ENCODE data around the gene FAM222A. TPM values are rescaled to one million over a fixed set of nuclear protein-coding genes. Genes with fewer than 3 reads are reported as not detected.

The FAM222A gene
- total RNA-seq, 1 experiment from 2014 or later, result 1.6 TPM

DNA sequence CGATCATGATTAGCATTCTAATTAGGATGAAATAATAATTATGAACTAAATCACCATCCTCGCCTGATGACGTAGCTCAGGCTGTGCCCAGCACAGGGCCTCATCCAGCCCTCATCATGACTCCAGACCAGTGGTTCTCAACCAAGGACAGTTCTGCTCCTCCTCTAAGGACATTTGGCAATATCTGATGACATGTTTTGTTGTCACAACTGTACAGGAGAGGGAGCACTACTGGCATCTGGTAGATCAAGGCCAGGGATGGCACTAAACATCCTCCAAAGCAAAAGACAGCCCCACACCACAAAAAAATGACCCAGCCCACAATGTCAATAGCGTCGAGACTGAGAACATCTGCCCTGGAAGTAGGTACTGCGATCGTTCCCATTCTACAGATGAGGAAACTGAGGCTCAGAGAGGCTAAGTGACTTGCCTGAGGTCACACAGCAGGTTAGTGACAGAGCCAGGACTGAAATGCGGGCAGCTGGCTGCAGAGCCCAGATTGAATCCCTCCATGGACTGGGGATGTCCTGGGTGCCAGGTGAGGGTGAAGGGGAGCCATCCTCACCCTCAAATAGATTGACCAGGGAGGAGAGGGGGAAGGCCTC, 104.1 kb downstream of the FAM222A start (continued):
- TF ChIP-seq, protein P1, sequence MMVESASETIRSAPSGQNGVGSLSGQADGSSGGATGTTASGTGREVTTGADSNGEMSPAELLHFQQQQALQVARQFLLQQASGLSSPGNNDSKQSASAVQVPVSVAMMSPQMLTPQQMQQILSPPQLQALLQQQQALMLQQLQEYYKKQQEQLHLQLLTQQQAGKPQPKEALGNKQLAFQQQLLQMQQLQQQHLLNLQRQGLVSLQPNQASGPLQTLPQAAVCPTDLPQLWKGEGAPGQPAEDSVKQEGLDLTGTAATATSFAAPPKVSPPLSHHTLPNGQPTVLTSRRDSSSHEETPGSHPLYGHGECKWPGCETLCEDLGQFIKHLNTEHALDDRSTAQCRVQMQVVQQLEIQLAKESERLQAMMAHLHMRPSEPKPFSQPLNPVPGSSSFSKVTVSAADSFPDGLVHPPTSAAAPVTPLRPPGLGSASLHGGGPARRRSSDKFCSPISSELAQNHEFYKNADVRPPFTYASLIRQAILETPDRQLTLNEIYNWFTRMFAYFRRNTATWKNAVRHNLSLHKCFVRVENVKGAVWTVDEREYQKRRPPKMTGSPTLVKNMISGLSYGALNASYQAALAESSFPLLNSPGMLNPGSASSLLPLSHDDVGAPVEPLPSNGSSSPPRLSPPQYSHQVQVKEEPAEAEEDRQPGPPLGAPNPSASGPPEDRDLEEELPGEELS (CRISPR knock-in tag; IDR thresholded peaks at IDR 0.05), result no peak
- TF ChIP-seq, protein P2, sequence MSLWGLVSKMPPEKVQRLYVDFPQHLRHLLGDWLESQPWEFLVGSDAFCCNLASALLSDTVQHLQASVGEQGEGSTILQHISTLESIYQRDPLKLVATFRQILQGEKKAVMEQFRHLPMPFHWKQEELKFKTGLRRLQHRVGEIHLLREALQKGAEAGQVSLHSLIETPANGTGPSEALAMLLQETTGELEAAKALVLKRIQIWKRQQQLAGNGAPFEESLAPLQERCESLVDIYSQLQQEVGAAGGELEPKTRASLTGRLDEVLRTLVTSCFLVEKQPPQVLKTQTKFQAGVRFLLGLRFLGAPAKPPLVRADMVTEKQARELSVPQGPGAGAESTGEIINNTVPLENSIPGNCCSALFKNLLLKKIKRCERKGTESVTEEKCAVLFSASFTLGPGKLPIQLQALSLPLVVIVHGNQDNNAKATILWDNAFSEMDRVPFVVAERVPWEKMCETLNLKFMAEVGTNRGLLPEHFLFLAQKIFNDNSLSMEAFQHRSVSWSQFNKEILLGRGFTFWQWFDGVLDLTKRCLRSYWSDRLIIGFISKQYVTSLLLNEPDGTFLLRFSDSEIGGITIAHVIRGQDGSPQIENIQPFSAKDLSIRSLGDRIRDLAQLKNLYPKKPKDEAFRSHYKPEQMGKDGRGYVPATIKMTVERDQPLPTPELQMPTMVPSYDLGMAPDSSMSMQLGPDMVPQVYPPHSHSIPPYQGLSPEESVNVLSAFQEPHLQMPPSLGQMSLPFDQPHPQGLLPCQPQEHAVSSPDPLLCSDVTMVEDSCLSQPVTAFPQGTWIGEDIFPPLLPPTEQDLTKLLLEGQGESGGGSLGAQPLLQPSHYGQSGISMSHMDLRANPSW (CRISPR knock-in tag; conservative IDR thresholded peaks at IDR 0.05; ENCODE audit: low read depth), result no peak

DNA sequence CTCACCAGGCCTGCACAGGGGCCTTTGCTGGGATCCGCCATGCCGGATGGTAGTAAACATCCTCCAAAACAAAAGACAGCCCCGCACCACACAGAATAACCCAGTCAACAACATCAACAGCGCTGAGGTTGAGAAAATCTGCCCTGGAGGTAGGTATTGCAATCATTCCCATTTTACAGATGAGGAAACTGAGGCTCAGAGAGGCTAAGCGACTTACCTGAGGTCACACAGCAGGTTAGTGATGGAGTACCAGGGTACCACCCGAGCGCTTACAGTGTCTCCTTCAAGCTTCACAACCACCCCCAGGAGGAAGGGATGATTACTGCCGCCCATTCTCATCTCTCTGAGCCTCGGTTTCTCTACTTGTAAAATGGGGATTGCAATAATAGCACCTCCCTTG, 104.6 kb downstream of the FAM222A start:
- Mint-ChIP-seq H3K36me3 (no peaks in the 10 kb centered on the region), H3K9me3 (no peaks in the 10 kb centered on the region), H3K27me3 (ENCODE audit: low read depth) (no peaks in the 10 kb centered on the region), H3K4me1 (peaks cover 11% of the 10 kb centered on the region), H3K27ac (no peak overlapping the region), H3K4me3 (no peak overlapping the region)
- ChIA-PET POLR2A (no interaction called here), CTCF (no interaction called here)
- no peak for TF ChIP-seq JUN (CRISPR knock-in tag; IDR thresholded peaks at IDR 0.05)
- TF ChIP-seq TEAD4 (CRISPR knock-in tag; IDR thresholded peaks at IDR 0.05), result no peak
- TF ChIP-seq, protein P3, sequence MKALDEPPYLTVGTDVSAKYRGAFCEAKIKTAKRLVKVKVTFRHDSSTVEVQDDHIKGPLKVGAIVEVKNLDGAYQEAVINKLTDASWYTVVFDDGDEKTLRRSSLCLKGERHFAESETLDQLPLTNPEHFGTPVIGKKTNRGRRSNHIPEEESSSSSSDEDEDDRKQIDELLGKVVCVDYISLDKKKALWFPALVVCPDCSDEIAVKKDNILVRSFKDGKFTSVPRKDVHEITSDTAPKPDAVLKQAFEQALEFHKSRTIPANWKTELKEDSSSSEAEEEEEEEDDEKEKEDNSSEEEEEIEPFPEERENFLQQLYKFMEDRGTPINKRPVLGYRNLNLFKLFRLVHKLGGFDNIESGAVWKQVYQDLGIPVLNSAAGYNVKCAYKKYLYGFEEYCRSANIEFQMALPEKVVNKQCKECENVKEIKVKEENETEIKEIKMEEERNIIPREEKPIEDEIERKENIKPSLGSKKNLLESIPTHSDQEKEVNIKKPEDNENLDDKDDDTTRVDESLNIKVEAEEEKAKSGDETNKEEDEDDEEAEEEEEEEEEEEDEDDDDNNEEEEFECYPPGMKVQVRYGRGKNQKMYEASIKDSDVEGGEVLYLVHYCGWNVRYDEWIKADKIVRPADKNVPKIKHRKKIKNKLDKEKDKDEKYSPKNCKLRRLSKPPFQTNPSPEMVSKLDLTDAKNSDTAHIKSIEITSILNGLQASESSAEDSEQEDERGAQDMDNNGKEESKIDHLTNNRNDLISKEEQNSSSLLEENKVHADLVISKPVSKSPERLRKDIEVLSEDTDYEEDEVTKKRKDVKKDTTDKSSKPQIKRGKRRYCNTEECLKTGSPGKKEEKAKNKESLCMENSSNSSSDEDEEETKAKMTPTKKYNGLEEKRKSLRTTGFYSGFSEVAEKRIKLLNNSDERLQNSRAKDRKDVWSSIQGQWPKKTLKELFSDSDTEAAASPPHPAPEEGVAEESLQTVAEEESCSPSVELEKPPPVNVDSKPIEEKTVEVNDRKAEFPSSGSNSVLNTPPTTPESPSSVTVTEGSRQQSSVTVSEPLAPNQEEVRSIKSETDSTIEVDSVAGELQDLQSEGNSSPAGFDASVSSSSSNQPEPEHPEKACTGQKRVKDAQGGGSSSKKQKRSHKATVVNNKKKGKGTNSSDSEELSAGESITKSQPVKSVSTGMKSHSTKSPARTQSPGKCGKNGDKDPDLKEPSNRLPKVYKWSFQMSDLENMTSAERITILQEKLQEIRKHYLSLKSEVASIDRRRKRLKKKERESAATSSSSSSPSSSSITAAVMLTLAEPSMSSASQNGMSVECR (CRISPR knock-in tag; IDR thresholded peaks at IDR 0.05; ENCODE audit: borderline replicate concordance), result no peak
- TF ChIP-seq, protein P4, sequence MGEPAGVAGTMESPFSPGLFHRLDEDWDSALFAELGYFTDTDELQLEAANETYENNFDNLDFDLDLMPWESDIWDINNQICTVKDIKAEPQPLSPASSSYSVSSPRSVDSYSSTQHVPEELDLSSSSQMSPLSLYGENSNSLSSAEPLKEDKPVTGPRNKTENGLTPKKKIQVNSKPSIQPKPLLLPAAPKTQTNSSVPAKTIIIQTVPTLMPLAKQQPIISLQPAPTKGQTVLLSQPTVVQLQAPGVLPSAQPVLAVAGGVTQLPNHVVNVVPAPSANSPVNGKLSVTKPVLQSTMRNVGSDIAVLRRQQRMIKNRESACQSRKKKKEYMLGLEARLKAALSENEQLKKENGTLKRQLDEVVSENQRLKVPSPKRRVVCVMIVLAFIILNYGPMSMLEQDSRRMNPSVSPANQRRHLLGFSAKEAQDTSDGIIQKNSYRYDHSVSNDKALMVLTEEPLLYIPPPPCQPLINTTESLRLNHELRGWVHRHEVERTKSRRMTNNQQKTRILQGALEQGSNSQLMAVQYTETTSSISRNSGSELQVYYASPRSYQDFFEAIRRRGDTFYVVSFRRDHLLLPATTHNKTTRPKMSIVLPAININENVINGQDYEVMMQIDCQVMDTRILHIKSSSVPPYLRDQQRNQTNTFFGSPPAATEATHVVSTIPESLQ (CRISPR knock-in tag; IDR thresholded peaks at IDR 0.05), result no peak
- DNase-seq (ENCODE audit: low spot score), result no peak
- no peak for ATAC-seq

DNA sequence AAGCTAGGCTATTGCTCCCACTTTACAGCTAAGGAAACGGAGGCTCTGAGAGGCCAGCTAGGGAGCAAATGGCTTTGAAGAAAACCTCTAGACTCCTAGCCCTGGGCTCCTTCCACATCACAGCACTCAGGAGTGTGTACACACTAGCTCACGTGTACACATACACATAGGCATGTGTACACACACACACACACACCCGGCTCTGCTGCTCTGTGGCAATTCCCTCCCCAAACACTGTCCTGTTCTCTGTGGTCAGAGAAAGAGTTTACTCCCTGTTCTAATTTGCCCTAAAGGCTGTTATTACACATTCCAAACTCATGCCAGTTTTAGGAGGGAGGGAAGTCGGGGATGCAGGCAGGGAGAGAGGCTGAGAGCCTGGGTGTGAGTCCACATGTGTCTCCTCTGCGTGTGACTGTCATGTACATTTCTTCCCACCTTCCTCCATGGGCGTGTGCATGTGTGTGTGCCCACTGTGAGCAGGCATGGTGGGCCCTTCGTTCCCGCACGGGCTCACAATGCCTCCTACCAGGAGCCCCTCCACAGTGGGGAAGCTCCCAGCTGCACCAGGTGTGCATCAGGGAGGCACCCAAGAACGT, 105.4 kb downstream of the FAM222A start:
- Mint-ChIP-seq H3K36me3 (no peaks in the 10 kb centered on the region), H3K4me1 (peaks cover 11% of the 10 kb centered on the region), H3K27me3 (ENCODE audit: low read depth) (no peaks in the 10 kb centered on the region), H3K9me3 (no peaks in the 10 kb centered on the region), H3K27ac (no peak overlapping the region), H3K4me3 (no peak overlapping the region)
- no peak for DNase-seq (ENCODE audit: low spot score)
- ChIA-PET CTCF (no interaction called here), POLR2A (no interaction called here)
- ATAC-seq, result no peak
- TF ChIP-seq, protein P5, sequence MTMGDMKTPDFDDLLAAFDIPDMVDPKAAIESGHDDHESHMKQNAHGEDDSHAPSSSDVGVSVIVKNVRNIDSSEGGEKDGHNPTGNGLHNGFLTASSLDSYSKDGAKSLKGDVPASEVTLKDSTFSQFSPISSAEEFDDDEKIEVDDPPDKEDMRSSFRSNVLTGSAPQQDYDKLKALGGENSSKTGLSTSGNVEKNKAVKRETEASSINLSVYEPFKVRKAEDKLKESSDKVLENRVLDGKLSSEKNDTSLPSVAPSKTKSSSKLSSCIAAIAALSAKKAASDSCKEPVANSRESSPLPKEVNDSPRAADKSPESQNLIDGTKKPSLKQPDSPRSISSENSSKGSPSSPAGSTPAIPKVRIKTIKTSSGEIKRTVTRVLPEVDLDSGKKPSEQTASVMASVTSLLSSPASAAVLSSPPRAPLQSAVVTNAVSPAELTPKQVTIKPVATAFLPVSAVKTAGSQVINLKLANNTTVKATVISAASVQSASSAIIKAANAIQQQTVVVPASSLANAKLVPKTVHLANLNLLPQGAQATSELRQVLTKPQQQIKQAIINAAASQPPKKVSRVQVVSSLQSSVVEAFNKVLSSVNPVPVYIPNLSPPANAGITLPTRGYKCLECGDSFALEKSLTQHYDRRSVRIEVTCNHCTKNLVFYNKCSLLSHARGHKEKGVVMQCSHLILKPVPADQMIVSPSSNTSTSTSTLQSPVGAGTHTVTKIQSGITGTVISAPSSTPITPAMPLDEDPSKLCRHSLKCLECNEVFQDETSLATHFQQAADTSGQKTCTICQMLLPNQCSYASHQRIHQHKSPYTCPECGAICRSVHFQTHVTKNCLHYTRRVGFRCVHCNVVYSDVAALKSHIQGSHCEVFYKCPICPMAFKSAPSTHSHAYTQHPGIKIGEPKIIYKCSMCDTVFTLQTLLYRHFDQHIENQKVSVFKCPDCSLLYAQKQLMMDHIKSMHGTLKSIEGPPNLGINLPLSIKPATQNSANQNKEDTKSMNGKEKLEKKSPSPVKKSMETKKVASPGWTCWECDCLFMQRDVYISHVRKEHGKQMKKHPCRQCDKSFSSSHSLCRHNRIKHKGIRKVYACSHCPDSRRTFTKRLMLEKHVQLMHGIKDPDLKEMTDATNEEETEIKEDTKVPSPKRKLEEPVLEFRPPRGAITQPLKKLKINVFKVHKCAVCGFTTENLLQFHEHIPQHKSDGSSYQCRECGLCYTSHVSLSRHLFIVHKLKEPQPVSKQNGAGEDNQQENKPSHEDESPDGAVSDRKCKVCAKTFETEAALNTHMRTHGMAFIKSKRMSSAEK (CRISPR knock-in tag; IDR thresholded peaks at IDR 0.05; ENCODE audit: borderline replicate concordance), result no peak
- no peak for TF ChIP-seq TP53 (CRISPR knock-in tag; IDR thresholded peaks at IDR 0.05)
- TF ChIP-seq NR1H2 (CRISPR knock-in tag; IDR thresholded peaks at IDR 0.05), result no peak
- TF ChIP-seq NFE2L1 (CRISPR knock-in tag; IDR thresholded peaks at IDR 0.05), result no peak
- TF ChIP-seq CREB1 (CRISPR knock-in tag; IDR thresholded peaks at IDR 0.05), result no peak
- TF ChIP-seq CBFB (CRISPR knock-in tag; IDR thresholded peaks at IDR 0.05; ENCODE audit: low read depth), result no peak
- TF ChIP-seq, protein P6, sequence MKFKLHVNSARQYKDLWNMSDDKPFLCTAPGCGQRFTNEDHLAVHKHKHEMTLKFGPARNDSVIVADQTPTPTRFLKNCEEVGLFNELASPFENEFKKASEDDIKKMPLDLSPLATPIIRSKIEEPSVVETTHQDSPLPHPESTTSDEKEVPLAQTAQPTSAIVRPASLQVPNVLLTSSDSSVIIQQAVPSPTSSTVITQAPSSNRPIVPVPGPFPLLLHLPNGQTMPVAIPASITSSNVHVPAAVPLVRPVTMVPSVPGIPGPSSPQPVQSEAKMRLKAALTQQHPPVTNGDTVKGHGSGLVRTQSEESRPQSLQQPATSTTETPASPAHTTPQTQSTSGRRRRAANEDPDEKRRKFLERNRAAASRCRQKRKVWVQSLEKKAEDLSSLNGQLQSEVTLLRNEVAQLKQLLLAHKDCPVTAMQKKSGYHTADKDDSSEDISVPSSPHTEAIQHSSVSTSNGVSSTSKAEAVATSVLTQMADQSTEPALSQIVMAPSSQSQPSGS (CRISPR knock-in tag; IDR thresholded peaks at IDR 0.05; ENCODE audit: borderline replicate concordance, low read depth), result no peak

All from WTC11 (cell line).